HG02970 (cell line): Measurements from ENCODE around the gene CARD8.
A peak's percentile ranks its signal among the peaks of the same experiment; 100 is the strongest.

Experiments used
- ATAC-seq: cut with Tn5 transposase; IDR thresholded peaks from one replicate; pipeline ENCODE4 v1.9.1; 2021; ENCODE audit warnings: mild to moderate bottlenecking, moderate library complexity, moderate number of reproducible peaks; ENCODE audit not compliant: unreplicated experiment, low FRiP score

CARD8 gene

DNA sequence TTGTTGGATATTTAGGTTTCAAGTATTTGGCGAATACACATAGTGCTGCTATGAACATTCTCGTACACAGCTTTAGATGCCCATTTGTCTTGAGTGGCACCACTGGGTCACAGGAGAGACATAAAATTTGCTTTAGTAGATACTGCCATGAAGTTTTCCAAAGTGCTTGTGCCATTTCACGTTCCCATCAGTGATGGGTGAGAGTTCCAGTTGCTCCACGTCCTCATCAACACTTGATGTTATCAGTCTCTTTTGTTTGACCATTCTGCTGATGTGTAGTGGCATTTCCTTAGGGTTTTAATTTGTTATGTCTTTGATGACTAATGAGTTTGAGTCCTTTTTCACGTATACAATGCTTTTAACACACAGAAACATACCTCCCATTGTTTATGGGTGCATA, 74.2 kb downstream of the CARD8 start:
- ATAC-seq: no peak

- no peak for ATAC-seq
These were observed 79.5 kb downstream of the CARD8 start for GRCh38 chr19:48176226-48176625.

DNA sequence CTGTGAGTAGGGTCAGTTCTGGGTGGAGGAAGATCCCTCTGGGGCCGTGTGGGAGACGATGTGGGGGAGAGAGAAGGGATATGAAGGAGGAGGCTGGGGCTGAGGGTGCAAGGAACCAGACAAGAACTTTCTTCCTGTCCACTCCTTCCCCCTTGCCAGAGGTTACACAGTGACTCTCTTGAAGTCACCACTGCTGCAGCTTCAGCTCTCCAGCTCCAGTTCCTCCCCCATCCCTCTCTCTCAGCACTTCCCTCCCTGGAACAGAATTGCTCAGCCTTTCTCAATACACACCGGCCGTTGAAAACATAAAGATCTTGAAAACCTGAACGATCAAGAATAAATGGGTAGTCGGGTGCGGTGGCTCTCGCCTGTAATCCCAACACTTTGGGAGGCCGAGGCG, 80.1 kb downstream of the CARD8 start:
- ATAC-seq: no peak

GRCh38 chr19:48174445-48175030, 81.2 kb downstream of the CARD8 start:
- ATAC-seq: no peak

DNA sequence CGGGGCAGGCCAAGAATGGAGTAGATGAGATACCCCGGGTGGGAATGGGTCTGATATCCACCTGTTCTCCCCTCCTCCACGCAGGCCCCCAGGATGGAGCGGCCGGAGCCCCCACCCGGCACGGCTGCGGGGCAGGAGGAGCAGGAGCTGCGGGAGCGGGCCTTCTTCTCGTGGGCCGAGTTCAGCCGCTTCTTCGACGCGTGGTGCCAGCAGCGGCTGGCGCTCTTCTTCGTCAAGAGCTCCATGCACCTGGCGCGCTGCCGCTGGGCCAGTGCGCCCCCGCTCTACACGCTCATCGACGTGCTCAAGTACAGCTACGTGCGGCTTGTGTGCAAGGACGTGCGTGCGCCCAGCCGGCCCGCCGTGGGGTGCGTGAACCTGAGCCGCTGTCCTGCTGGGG, 84.0 kb downstream of the CARD8 start:
- no peak for ATAC-seq

DNA sequence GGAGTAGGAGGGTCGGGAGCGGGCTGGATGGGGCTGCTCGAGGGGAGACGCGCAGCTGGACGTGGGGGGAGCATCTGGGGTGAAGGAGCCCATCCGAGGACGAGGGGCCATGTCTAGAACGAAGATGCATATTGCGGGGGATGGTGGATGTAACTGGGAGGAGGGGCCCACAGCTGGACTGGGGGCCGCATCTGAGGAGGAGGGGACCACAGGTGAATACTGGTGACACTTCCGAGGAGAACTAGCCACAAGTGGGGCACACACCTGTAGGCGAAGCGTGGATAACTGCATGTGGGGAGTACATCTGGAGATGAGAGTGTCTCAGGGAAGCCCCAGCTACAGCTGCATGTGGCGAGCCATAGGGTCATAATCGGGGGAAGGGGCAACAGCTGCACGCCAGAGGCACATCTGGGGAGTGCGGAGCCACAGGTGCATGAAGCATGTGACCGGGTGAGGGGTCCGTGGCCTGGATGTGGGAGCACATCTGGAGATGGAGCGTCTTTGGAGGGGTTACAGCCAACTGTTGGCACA, 84.8 kb downstream of the CARD8 start:
- ATAC-seq: no peak

DNA sequence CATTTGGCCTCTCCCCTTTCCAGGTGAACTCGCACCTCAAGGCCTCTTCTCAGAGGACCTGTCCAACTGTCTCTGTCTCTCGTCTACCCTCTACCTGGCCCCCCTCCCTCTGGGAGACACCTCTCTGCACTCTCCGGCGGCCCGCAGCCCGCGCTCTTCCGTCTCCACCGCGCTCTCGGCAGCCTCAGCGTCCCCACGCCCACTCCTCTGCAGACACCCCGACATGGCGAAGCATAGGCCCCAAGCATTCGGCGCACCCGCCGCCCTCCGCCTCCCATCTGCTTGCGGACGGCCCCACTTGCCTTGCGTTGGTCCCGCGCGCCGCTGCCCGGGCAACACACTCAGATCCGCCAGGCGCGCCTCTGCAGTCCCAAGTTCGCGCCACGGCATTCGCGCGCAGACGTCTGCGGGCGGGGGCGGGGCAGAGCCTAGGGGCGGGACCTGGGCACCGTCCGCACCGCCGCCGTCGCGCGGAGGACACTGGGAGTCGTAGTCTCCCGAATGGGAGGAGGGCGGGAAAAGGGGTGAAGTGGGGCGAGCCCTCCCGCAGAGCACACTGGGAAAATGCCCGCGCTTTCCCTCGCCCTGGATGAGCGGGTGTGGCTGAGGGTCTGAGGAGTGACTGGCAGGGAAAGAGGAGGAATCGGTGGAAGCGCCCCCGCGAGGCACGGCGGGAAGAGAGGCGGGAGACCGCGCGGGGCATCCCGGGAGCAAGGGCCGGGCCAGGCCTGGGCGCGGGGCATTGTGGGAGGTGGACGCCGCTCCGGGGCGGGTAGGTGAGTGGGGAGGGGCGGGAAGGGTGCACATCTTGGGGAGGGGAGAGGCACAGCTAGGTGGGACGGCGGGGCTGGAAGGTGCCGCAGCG, 85.5 kb downstream of the CARD8 start, which contains the start of the genes LIG1 and ZSWIM9:
Gene LIG1, minus strand, starts transcription at position 406 of the 865 bp plus-strand sequence. CDS start 4,778 bp downstream, outside the sequence.
Gene ZSWIM9, plus strand, starts transcription at position 742 of the 865 bp plus-strand sequence. CDS start 1,123 bp downstream, outside the sequence.
- ATAC-seq: peak; percentile 78

DNA sequence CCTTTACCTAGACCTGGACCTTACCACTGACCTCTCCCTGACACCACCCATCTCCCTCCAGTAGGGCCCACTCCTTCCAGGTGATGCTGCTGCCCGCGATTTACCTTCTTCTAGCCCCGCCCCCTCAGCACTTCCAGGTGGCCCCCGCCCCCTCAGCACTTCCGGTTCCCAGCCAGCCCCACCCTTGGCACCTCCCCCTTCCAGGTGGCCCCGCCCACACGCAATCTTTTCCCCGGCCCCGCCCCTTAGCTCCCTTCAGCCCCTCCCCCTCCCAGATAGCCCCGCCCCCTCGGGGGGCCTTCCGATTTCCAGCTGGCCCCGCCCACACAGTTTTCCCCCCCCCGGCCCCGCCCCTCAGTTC, 86.2 kb downstream of the CARD8 start:
- peak; percentile 13 for ATAC-seq

DNA sequence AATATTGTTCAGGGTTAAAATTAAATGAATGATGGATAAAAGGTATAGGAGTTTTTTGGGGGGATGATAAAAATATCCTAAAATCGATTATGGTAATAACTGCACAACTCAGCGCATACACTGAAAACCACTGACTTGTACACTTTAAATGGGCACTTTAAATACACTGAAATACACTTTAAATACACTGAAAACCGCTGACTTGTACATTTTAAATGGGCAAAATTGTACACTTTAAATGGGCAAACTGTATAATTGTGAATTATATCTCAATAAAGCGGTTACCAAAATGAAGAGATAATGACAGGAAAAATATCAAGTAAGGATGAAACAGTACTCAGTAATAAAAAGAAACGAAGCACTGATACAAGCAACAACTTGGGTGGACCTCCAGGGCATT, 87.0 kb downstream of the CARD8 start:
- ATAC-seq: no peak

GRCh38 chr19:48158210-48158790, 97.4 kb downstream of the CARD8 start:
- no peak for ATAC-seq
